ENCODE data around the gene DPY19L1.
"Not testable (repeated sequence)": the region's sequence is repeated elsewhere in the genome, so short reads cannot be mapped to it uniquely, and the experiment has no call there.

DNA sequence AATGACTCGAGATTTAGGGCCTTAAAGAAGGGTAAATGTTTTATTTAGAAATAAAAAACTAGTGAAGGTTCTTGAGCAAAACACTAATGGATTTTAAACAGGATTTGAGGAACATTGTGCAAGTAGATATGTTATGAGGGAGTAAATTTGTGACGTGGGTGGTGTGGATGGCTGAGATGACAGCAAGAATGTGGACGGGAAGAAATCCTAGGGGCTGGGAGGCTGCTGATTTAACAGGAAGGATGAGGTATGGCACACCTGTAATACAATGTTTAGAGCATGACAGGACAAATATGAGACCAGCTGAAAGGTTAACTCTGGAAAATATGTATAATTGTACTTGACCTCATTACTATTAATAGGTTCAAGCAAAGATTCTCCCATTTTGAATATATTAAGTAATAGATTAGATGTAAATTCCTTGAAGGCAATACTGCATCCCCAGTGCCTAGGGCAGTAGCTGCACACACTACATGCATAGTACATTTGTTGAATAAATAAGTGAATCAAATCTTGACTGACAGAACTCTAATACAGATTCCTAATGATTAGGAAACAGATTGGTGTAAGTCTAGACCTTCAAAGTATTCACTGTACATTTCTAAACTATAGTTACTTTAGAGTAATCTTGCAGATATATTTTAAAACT, 10.1 kb upstream of the DPY19L1 start:
- not testable (repeated sequence) for TF ChIP-seq CTCF (conservative IDR thresholded peaks at IDR 0.05); EZH2 (IDR thresholded peaks at IDR 0.05; ENCODE audit: low read depth)

All from PC-9 (cell line).